Superior temporal gyrus (tissue), 1 donor: ENCODE data around the gene SDR42E1.
"Not testable (repeated sequence)": the region's sequence is repeated elsewhere in the genome, so short reads cannot be mapped to it uniquely, and the experiment has no call there.

Experiments
- DNase-seq: peaks from one replicate; pipeline ENCODE4 v3.0.0-alpha.2; 2016; ENCODE audit errors: extremely low spot score

SDR42E1 gene

DNA sequence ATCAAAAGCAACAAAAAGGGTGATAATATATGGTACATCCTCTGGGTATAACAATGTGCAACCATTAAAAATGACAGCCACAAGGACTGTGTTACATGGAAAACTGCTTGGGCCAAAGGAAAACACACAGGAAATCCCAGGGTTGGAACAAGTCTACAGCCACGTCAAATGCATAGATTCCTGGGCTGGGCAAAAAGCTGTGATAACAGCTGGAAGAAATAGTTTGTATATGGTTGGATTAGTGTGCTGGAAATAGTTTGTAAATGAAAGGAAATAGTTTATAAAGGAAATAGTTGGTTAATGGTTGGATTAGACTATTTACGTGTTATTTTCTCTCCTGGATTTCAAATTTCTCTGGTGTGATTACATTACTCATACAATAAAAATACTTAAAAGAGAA is 26.4 kb upstream of the SDR42E1 start:
- no peak for DNase-seq

DNA sequence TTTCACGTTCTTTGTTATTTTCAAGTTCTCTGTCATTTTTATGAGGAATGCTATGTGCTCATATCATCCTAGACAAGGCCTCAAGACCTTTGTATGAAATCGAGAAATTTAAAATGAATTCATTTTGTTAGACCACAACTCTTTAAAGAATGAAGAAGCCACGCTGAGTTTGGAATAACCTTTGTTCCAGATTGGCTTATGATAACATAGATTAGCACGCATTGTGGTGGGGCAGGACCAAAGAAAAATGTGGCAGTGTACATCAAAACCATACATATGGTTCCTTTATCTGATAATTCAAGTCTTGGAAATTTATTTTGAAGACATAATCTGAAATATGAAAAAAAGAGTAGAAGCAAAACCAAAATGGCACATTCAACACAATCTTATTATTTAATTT is 26.0 kb upstream of the SDR42E1 start:
- DNase-seq: no peak

DNA sequence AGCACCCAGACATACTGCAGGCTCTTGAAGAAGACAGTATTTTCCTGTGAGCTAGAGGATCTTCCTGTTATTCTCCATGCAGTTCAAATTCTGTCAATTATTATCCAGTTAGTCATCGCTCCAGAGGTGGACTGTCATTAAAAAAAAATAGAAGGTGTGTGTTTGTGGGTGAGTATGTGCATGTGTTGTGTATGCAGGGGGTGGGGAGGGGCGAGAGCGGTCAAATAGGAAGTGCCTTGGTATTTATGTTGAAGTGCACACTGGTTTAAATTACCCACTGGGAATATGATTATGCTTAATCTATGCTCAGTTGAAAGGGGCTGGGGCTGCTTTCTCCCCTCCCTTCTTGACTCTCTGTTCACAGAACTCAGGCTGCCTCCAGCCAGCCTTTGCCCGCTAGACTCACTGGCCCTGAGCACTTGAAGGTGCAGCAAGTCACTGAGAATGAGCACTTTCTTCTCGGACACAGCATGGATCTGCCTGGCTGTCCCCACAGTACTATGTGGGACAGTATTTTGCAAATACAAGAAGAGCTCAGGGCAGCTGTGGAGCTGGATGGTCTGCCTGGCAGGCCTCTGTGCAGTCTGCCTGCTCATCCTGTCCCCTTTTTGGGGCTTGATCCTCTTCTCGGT is 23.8 kb upstream of the SDR42E1 start, which contains the start of gene HSD17B2:
Gene HSD17B2, plus strand, starts transcription at position 273 of the 632 bp plus-strand sequence. Its CDS starts 172 bp downstream, at position 445.
- no peak for DNase-seq

DNA sequence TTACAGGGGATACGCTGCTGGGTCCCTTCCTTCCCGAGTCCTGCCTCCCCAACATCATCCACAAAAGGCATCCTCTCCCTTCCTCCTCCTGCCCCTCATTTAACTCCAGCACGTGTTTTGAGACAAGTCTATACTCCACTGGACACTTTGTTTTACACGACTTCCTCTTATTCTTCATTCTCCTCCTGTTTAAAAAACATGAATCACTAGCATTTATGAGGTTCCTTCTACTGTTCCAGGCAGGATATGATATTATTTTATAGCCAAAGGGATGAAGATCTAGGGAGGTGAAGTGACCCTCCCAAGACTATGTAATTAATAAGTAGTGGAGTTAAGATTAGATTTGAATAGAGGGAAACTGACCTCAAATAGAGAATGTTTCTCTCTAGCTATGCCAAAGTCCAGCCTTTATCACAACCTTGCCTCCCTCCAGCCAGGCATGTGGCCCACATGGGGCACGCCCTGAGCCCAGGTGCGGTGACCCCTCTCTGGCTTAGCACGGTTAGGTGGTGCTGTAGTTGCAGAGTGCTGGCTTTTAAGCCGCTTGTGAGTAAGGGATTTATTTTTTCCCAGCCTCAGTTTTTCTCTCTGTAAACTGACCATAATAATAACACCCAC is 22.5 kb upstream of the SDR42E1 start:
- no peak for DNase-seq

DNA sequence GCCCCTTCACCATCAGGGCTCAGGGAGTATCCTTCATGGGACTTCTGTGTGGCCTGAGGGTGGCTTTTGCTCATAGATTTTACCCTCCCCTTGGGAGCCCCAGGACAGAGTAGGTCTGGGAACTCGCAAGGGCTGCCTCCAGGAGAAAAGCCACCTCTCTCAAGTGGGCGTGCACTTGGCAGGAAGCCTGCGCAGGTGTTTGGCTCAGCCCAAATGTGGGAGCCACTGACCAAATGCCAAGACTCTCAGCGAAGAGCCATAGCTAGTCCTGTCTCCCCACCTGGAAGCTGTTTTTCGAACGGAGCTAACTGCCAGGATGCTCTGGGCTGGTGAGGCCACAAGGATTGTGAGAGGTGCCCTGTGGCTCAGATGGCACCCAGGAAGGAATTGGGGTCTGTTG is 21.7 kb upstream of the SDR42E1 start:
- no peak for DNase-seq

DNA sequence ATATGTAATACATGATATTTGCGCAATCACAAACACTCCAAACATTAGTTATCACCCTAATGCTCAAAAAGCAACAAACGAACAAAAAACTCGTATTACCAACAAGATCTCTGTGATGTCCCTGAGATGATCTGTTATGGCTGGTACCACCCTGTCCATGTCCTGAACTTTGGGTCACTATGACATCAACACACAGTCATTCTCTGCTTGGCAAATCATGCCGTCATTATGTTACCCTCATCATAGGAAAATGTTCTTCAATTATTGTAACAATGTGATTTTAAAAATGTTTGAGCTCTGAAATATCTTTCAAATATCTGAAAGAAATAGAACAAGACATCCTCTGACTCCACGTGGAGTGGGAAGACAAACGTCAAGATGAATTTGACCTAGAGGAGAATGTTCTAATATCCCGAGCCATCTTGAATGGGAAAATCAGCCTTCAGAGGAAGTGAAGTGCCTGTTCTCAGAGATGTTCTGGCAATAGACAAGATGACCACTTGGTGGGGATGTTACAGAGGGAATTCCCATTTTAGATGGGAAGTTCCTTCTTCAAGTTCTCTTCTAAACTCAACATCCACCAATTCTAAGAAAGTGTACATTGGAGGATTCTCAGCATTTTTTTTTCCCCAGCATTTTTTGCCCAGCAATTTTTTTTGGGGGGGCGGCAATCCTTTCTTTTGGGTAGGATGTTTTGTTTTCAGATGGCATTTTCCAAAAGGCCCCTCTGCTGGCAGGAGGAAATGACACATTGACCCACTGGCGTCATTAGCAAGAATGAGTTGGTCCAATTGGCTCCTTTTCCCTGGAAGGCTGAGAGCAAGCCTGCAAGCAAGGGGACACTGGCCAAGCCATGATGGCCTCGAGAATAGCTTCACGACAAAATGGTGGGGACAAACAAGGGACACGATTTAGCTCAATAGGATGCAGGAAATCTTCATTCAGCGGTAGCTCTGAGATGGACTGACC is 20.1 kb upstream of the SDR42E1 start:
- DNase-seq: peak; percentile 75

DNA sequence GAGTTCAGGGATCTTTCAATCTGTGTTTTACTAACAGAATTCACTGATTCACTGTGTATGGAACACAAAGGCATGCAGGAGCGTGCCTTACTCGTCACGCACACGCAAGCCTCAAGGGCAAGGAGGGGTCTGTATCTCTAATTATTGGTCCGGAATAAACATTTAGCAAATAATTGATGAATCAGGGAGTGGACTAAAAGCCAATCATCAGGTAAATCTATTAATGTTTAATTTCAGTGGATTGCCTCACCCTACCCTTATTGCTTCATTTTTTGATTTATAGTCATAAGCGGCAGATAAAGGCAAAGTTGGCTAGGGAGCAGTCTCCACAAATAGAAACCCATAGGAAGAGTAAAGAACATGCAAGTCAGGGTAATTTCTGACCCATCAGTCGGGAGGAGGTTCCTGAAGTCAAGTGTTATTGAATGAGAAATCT is 16.4 kb upstream of the SDR42E1 start:
- DNase-seq: no peak

DNA sequence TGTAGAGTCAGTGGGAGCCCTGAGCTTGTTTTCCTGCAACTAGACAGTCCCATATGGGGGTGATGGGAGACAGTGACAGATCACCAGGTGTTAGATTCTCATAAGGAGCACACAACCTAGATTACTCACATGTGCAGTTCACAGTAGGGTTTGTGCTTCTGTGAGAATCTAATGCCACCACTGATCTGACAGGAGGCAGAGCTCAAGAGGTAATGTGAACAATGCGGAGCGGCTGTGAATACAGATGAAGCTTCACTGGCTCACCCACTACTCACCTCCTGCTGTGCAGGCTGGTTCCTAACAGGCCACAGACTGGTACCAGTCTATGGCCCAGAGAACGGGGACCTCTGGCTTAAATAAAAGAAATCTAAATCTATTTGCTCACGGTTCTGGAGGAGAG is 13.6 kb upstream of the SDR42E1 start:
- no peak for DNase-seq

DNA sequence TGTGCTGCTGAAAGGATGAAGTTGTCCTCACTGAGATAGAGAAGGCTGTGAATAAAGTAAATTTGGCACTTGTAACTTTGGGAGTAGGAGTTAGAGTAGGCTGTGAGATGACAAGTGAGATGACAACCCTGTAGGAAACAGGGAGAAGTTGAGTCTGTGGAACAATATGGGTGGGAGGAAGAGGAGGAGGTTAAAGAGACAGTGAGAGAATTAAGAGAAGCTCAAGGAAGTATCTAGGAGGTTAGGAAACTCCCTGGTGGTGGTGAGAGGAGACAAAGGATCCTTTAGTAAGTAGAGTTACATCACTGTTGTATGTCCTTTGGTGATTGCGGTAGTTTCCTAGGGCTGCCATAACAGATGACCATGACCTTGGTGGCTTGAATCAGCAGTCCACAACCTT is 13.0 kb upstream of the SDR42E1 start:
- DNase-seq: no peak

DNA sequence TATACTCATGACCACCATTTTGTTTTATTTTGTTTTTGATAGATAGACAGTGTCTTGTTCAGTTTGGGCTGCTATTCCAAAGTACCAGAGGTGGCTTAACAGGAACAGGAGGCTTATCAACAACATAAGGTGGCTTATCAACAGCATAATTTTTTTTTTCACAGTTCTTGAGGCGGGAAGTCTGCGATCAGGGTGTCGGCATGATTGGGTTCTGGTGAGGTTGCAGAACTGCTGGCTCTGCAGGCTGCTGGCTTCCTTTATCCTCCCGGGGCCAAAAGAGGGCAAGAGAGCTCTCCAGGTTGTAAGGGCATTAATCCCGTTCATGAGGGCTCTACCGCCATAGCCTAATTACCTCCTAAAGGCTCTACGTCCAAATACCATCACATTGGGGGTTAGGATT is 11.9 kb upstream of the SDR42E1 start:
- DNase-seq: no peak

DNA sequence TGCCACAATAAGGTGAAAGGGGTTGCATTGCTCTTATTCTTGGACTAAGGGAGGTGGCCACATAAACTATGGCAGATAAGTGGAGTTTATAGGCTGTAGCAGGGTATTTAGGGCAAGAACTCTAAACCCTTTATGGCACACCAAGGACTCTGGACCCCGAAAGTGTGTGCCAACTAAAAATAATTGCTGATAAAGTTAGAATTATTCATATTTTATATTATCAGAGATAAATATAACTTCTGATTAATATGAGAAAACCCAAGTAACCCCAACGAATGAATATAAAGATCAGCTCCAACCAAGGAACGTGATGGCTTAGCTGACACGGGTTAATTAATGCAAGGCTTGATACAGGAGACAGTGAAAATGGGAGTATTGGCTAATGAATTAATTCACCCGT is 8.8 kb upstream of the SDR42E1 start:
- DNase-seq: no peak

DNA sequence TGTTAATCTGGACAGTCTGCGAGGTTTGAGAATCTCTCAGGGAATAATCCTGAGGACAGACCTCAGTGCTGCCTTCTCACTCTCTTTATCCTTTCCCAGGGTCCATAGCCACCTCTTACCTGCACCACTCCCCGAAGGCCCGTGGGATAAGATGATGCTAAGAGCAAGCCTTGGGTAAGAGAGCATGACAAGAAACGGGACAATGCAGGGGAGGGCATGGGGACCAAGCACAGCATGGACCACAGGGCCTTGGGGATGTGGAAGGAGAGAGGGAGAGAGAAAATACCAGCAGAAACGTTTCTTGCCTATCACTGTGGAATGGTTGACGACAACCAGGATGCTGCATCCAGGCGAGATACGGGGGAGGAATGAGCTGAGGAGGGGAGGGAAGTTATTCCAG is 8.3 kb upstream of the SDR42E1 start:
- DNase-seq: no peak

DNA sequence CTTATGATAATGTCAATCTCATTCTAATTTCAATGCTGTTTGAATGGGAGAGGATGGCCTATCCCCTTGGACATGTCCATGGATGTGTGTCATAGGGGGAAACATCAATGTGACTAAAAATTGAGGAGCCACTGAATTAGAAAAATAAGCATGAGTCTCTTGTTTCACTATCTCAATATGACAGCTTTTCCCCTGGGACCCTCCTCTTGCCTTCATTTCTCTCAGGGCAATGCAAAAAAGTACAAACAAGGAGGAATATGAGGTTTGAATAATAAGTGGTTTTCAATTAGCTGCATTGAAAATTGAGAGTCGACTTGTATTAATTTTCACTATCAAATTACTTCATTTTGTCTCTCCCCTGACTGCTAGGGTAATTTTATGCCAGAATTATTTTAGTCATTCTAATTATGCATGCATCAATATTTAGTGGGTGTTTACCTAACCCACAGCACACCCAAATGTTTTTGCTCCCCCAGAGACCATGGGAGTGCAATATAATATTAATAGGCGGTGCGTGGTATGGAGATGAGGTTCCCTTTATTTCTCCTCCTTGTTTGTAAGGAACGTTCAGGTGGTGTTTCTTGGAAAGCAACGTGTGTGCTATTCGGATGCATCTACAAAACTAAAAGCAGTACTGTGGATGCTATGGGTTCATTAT is 6.8 kb upstream of the SDR42E1 start:
- no peak for DNase-seq

DNA sequence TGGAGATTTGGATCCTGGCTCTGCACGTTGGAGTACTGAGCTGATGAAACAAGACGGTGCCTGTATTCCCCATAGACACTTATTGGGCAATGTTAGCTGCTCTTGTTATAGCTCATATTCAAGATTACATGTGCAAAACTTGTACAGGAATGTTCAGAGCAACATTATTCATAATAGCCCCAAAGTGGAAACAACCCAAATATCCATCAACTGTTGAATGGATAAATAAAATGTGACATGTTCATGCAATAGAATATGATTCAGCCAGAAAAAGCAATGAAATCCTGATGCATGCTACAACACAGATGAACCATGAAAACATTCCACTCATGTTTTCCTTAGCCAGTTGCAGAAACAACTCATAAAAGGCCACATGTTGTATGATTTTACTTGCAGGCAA is 5.7 kb upstream of the SDR42E1 start:
- no peak for DNase-seq

DNA sequence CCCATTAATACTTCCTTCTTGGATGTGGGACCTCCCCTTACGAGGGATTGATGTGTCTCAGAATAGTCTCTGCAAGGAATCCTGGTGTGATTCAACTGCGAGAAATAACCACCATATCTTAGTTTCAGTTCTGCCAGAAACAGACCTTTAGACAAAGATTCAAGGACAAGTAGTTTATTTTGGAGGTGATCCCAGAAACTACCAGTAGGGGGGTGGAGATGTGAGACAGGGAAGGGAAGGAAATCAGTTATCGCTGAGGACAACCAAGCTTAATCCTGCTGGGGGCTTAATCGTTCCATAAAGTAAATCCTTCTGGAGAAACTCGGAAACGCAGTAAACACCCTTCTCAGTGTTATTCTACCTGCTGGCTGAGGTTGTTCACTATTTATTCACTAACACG is 5.0 kb upstream of the SDR42E1 start:
- no peak for DNase-seq

DNA sequence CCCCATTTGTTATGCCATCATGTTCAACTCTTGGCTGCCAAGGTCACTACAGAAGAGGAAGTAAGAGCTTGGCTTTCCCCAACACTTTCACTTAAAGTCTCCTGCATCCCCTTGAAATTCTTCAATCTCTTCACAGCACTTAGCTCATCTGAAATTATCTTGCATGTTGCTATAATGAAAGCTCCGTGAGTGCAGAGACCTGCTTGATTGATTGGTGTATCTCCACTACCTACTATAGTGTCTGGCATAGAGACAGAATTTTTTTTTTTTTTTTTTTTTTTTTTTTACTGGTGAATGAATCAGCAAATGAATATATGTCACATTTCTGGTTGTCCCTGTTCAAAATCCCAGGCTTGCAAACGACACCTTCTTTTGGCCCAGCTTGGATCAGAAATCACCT is 1.9 kb upstream of the SDR42E1 start:
- DNase-seq: no peak

DNA sequence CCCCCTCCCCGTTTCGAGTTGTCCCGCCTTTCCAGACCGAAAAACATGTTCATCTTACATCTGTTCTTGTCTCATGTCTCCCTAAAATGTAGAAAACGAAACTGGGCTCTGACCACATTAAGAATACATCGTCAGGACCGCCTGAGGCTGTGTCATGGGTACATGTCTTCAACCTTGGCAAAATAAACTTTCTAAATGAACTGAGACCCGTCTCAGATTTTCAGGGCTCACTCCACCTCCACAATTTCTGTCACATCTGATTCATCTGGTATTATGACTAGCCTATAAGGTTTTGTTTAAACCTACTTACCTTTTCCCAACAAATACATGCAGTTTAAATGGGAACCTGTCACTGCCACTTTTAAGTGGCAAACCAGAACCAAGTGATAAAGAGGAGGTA is 621 bp downstream of the SDR42E1 start:
- no peak for DNase-seq

DNA sequence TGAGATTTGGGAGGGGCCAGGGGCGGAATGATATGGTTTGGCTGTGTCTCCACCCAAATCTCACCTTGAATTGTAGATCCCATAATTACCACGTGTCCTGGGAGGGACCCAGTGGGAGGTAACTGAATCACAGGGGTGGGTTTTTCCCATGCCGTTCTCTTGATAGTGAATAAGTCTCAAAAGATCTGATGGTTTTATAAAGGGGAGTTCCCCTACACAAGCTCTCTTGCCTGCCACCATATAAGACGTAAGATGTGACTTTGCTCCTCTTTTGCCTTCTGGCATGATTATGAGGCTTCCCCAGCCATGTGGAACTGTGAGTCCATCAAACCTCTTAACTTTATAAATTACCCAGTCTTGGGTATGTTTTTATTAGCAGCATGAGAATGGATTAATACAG is 1.5 kb downstream of the SDR42E1 start:
- DNase-seq: not testable (repeated sequence)

DNA sequence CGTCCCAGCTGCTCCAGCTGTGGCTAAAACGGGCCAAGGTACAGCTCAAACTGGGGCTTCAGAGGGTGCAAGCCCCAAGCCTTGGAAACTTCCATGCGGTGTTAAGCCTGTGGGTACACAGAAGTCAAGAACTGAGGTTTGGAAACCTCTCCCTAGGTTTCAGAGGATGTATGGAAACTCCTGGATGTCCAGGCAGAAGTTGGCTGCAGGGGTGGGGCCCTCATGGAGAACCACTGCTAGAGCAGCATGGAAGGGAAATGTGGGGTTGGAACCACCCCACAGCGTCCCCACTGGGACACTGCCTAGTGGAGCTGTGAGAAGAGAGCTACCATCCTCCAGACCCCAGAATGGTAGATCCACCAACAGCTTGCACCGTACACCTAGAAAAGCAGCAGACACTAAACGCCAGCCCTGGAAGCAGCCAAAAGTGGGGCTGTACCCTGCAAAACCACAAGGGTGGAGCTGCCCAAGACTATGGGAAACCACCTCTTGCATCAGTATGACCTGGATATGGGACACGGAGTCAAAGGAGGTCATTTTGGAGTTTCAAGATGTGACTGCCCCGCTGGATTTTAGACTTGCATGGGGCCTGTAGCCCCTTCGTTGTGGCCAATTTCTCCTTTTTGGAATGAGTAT is 2.2 kb downstream of the SDR42E1 start:
- no peak for DNase-seq

DNA sequence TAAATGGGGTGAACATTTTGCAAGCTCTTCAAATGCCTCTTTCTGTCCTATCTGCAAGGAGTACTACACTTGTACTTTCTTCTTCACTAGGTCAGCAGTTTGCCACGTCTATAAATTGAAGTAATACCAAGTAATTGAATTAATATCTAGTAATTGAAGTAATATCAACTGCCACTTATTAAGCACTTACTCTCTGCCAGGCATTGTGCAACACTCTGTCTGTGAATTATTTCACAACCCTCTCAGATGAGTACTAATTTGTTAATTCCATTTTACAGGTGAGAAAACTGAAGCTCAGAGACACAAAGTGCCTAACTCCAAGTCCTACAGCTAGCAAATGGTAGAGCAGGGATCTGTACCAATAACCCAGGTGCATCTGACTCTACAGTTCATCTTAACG is 4.1 kb downstream of the SDR42E1 start:
- no peak for DNase-seq

DNA sequence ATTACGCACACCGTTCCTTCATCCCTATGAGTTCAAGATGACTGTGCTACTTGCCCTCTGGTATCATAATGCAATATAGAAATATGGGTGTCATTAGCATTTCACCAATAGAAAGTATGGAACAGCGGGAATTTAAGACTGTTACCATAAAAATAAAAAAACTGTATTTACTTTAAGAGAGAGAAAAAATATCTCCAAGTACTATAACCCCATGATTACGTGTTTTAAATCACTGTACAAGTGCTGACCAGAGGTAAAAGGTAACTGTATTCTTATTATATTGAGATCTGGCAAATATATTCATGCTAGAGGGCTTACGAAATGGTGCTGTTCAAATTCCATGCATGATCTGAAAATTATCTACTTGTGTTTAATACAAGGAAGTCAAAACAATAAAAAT is 5.2 kb downstream of the SDR42E1 start:
- DNase-seq: no peak
